Aorta (tissue), 5 donors: ENCODE measurements around the gene TRIM36. TPM values are rescaled to one million over a fixed set of nuclear protein-coding genes. Genes with fewer than 3 reads are reported as not detected.

Experiments
- ATAC-seq: fragments of 200-7000 bp; cut with Tn5 transposase; one replicate; pipeline ENCODE4 v1.9.1; 2022; ENCODE audit warnings: moderate library complexity; ENCODE audit not compliant: low FRiP score
- DNase-seq, 2 donors: peaks; one replicate each; pipeline ENCODE4 v3.0.0-alpha.2; 2020
- H3K27ac ChIP-seq, 2 donors: one replicate each; pipeline ENCODE4 v1.5.1; 2013; ENCODE audit warnings: low read length in 2 of 2, mild to moderate bottlenecking in 2 of 2, moderate library complexity in 2 of 2, control low read depth in 1 of 2, inconsistent platforms in 1 of 2, low read depth in 1 of 2
- H3K27me3 ChIP-seq, 2 donors: one replicate each; pipeline ENCODE4 v1.6.1; 2013; ENCODE audit warnings: control low read depth in 1 of 2, low read length in 1 of 2, mild to moderate bottlenecking in 1 of 2, moderate library complexity in 1 of 2; ENCODE audit not compliant: insufficient read depth in 2 of 2, control insufficient read depth in 1 of 2
- H3K36me3 ChIP-seq, 2 donors: one replicate each; pipeline ENCODE4 v1.6.1; 2013; ENCODE audit warnings: control low read depth in 1 of 2, low read length in 1 of 2, mild to moderate bottlenecking in 1 of 2; ENCODE audit not compliant: insufficient read depth in 2 of 2, control insufficient read depth in 1 of 2
- H3K4me1 ChIP-seq, 2 donors: one replicate each; pipeline ENCODE4 v1.6.1; 2013; ENCODE audit warnings: low read length in 2 of 2, control low read depth in 1 of 2, mild to moderate bottlenecking in 1 of 2, moderate library complexity in 1 of 2; ENCODE audit not compliant: insufficient read depth in 2 of 2, control insufficient read depth in 1 of 2
- H3K4me3 ChIP-seq, 2 donors: one replicate each; pipeline ENCODE4 v1.5.1; 2013; ENCODE audit warnings: low read length in 2 of 2, control low read depth in 1 of 2, mild to moderate bottlenecking in 1 of 2
- H3K9me3 ChIP-seq: one replicate; pipeline ENCODE4 v1.6.1; 2013; ENCODE audit warnings: mild to moderate bottlenecking, low read length; ENCODE audit not compliant: control insufficient read depth
- WGBS, 2 donors: extraction: QIAGEN DNeasy Blood & Tissue Kit; methylation state at CpG; one replicate each; pipeline ENCODE4 v1.1.7; 2013; 5-methylcytosine and 5-hydroxymethylcytosine counted together
- intact Hi-C, 2 donors: fragments of 100-400 bp; cut with DNase I; formaldehyde crosslinking; loops; one replicate each; pipeline versions ENCODE4 v1.14.2 to v1.15.0; 2022
- polyA plus RNA-seq, 2 donors: library from polyadenylated mRNA; stranded (reverse); fragments of 200-250 nt; gene quantifications; one replicate each; pipeline ENCODE4 v1.2.3, GENCODE V29; 2013
- total RNA-seq, 2 donors: library from RNA; stranded (reverse); fragmentation: NEBNext Ultra II Directional; extraction: Animal tissue kit (Norgen Biotek cat#: 25700); gene quantifications; one replicate each; pipeline ENCODE4 v1.2.1, GENCODE V29; 2021
- donor health status: healthy with polysubstance abuse.
- donor health status: Bipolar disorder and iron deficiency.
- donor health status: DM: no; HTN: no; CAD: no.
- donor health status: DM: no; HTN: no; CAD: no.
- donor health status: DM: yes; HTN: yes; CAD: no.

TRIM36 gene
- total and polyA plus RNA-seq, 4 donors: 4.4 to 23.9 (median 13.0) TPM

GRCh38 chr5:115170134-115170928 lies 623 bp upstream of the TRIM36 start:
- Histone ChIP-seq H3K4me1 (no peaks in the 10 kb centered on the region), H3K4me3 (peak overlapping the region; percentile 24 to 69), H3K9me3 (no peaks in the 10 kb centered on the region), H3K27me3 (no peaks in the 10 kb centered on the region), H3K36me3 (no peaks in the 10 kb centered on the region), H3K27ac (no peak overlapping the region)
- intact Hi-C loops: no loop called here
- DNase-seq (peak in 1 of 2 donors; percentile 82), ATAC-seq (peak; percentile 81)
- WGBS, 2 donors: 2 to 4% methylated on average over 48 to 69 of the region's 69 CpGs

DNA sequence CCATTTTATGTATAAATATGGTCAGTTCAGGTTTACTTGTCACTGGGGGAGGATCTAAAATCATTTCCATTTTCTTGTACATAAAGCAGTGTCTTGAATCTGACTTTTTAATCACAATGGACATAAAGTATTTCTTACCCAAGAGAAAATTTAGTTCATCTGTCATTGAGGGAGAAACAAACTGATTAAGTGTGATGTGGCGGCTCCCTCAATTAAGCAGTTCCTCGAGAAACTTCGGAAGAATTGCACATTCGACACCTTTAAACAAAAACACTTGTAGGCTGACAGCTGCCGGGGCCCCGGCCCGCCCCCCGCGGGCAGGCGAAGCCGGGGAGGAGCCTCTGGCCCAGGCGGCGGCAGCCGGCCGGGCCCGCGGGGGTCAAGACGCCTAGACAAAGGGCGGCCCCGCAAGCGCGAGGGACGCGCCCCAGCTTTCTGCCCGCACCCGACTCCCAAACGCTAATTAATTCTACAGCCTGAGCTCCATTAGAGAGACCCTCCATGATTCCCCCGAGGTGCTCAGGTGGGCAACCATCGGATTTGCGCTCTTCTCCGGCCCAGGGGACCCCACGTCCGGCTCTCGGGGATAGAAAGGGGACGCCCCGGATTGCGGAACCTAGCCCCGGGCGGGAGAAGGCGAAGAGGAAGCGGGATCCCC lies 750 bp downstream of the TRIM36 start:
- 4 to 6% methylated on average over 32 to 41 of the region's 41 CpGs for WGBS, 2 donors
- Histone ChIP-seq H3K27ac (no peak overlapping the region), H3K4me1 (no peaks in the 10 kb centered on the region), H3K4me3 (peak overlapping the region; percentile 24 to 69), H3K9me3 (no peaks in the 10 kb centered on the region), H3K36me3 (no peaks in the 10 kb centered on the region), H3K27me3 (no peaks in the 10 kb centered on the region)
- intact Hi-C loops: loop anchor here (5.0 to 10.0 kb wide), 2 partner anchors 73 to 76 kb away; no protein-coding TSS in a partner anchor
- ATAC-seq (no peak), DNase-seq (peak; percentile 63 to 82)

GRCh38 chr5:115166744-115167393 lies 2.8 kb downstream of the TRIM36 start:
- no peak for DNase-seq
- intact Hi-C loops: loop anchor here (5.0 to 10.0 kb wide), 2 partner anchors 75 to 78 kb away; no protein-coding TSS in a partner anchor
- WGBS, 2 donors: 97 to 98% methylated on average over 7 to 12 of the region's 12 CpGs
- no peak for ATAC-seq
- H3K27ac ChIP-seq: no peak overlapping the region
- H3K27me3 ChIP-seq: no peaks in the 10 kb centered on the region
- H3K4me1 ChIP-seq: no peaks in the 10 kb centered on the region
- no peak overlapping the region for H3K4me3 ChIP-seq
- H3K9me3 ChIP-seq: no peaks in the 10 kb centered on the region
- H3K36me3 ChIP-seq: no peaks in the 10 kb centered on the region

GRCh38 chr5:115165790-115166189 lies 3.9 kb downstream of the TRIM36 start:
- H3K36me3 ChIP-seq: no peaks in the 10 kb centered on the region
- intact Hi-C loops: loop anchor here (5.0 to 10.0 kb wide), 2 partner anchors 77 to 79 kb away; no protein-coding TSS in a partner anchor
- H3K4me3 ChIP-seq: no peak overlapping the region
- H3K9me3 ChIP-seq: no peaks in the 10 kb centered on the region
- no peaks in the 10 kb centered on the region for H3K27me3 ChIP-seq
- 85 to 87% methylated on average over 5 of the region's 5 CpGs for WGBS, 2 donors
- ATAC-seq (no peak), DNase-seq (no peak)
- no peaks in the 10 kb centered on the region for H3K4me1 ChIP-seq
- no peak overlapping the region for H3K27ac ChIP-seq

DNA sequence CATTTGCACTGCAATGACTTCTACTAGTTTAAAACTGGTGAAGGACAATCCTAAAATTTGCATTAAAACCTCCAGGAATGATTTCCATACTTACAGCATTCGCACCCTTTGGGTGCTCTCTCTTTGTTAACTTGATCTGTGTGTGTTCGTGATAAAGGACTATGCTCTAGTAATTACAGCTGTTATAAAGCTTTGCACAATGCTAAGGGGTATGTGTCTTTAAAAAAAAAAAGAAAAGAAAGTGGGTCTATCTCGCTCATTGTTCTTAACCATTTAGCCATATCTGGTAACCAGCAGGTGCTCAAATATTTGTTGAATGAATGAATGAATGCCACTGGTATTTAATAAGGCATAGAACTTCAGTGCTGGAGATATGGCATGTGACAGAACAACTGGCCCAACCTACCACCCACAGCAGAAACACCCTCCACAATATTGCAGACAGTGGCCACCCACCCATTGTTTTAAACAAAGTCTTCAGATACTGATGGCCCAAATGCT lies 8.7 kb downstream of the TRIM36 start:
- H3K36me3 ChIP-seq: no peaks in the 10 kb centered on the region
- WGBS, 2 donors: 94 to 95% methylated on average over 3 of the region's 3 CpGs
- no peaks in the 10 kb centered on the region for H3K4me1 ChIP-seq
- H3K27me3 ChIP-seq: no peaks in the 10 kb centered on the region
- DNase-seq (peak in 1 of 2 donors; percentile 26), ATAC-seq (no peak)
- no peaks in the 10 kb centered on the region for H3K9me3 ChIP-seq
- no peak overlapping the region for H3K4me3 ChIP-seq
- H3K27ac ChIP-seq: no peak overlapping the region
- intact Hi-C loops: loop anchor here in 1 of 2 donors (10.0 kb wide), 1 partner anchor 84 kb away; no protein-coding TSS in a partner anchor

GRCh38 chr5:115151208-115151805 lies 18.4 kb downstream of the TRIM36 start:
- intact Hi-C loops: no loop called here
- no peak overlapping the region for H3K27ac ChIP-seq
- H3K27me3 ChIP-seq: no peaks in the 10 kb centered on the region
- H3K9me3 ChIP-seq: no peaks in the 10 kb centered on the region
- no peaks in the 10 kb centered on the region for H3K4me1 ChIP-seq
- WGBS, 2 donors: 89 to 96% methylated on average over 6 of the region's 6 CpGs
- DNase-seq: no peak
- ATAC-seq: no peak
- no peaks in the 10 kb centered on the region for H3K36me3 ChIP-seq
- no peak overlapping the region for H3K4me3 ChIP-seq

DNA sequence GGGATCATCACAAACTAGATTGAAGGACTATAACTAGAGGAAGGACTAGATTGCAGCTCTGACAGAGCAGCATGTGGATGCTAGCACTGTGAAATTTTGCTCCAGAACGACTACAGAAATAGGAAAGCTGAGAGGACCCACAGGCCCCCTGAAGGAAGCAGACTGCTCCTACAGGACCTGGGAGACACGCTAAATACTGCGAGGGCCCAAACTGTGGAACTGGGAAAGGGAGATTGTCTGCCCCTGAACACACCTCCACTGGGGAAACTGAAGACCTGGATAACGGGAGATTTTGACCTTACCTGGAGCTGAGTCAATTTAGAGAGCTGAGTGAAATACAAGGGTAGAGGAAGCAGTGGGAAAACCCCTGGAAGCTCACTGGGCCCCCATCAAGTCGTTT lies 19.2 kb downstream of the TRIM36 start:
- no peak for DNase-seq
- Histone ChIP-seq H3K27ac (no peak overlapping the region), H3K27me3 (no peaks in the 10 kb centered on the region), H3K4me3 (no peak overlapping the region), H3K36me3 (no peaks in the 10 kb centered on the region), H3K9me3 (no peaks in the 10 kb centered on the region), H3K4me1 (no peaks in the 10 kb centered on the region)
- intact Hi-C loops: no loop called here
- ATAC-seq: no peak
- 88 to 93% methylated on average over 5 of the region's 5 CpGs for WGBS, 2 donors

DNA sequence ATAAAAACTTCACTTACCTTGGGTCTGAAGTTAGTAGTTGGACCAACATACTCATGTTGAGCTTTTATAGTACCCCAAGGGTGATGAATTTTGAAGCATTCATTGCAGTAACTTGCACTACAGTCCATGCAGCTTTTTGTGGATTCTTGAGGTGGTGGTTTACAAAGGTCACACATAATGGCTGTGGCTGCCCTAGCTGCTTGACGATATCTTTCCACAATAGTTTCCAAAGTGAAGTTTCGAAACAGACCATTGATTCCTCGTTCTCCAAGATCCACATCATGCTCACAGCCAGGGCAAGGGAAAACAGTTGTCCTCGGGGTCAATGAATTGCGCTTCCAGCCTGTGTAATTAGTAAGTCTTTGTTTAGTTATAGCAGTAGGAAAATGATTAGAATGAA lies 22.7 kb downstream of the TRIM36 start:
- H3K4me3 ChIP-seq: no peak overlapping the region
- no peak overlapping the region for H3K27ac ChIP-seq
- H3K9me3 ChIP-seq: no peaks in the 10 kb centered on the region
- no peaks in the 10 kb centered on the region for H3K4me1 ChIP-seq
- intact Hi-C loops: no loop called here
- WGBS, 2 donors: 84 to 87% methylated on average over 5 of the region's 5 CpGs
- H3K27me3 ChIP-seq: no peaks in the 10 kb centered on the region
- H3K36me3 ChIP-seq: no peaks in the 10 kb centered on the region
- DNase-seq (no peak), ATAC-seq (no peak)
